Measurements from ENCODE around the gene DPP4. TPM values are rescaled to one million over a fixed set of nuclear protein-coding genes. Genes with fewer than 3 reads are reported as not detected.

DPP4 gene
- total and polyA plus RNA-seq, 5 experiments from 2014 or later, result 13.3 to 49.6 (median 27.0) TPM

GRCh38 chr2:162009543-162009942 is 64.5 kb downstream of the DPP4 start:
- no peak for DNase-seq
- peak overlapping the region in 9 of 10 donors; percentile 7 to 98 (median 79) for H3K27ac Mint-ChIP-seq
- no peak overlapping the region for H3K4me3 Mint-ChIP-seq
- no peak for ATAC-seq
- no peaks in the 10 kb centered on the region for H3K27me3 Mint-ChIP-seq
- H3K36me3 Mint-ChIP-seq, result peaks cover 0 to 4% (median 2%) of the 10 kb centered on the region in 3 donors
- H3K9me3 Mint-ChIP-seq, result no peaks in the 10 kb centered on the region
- peaks cover 25 to 56% (median 52%) of the 10 kb centered on the region in 4 donors for H3K4me1 Mint-ChIP-seq
- POLR2A ChIA-PET, result no interaction called here

GRCh38 chr2:162007447-162008040 is 66.5 kb downstream of the DPP4 start:
- peaks cover 21 to 47% (median 43%) of the 10 kb centered on the region in 4 donors for H3K4me1 Mint-ChIP-seq
- no peaks in the 10 kb centered on the region for H3K27me3 Mint-ChIP-seq
- H3K36me3 Mint-ChIP-seq, result peaks cover 6 to 21% (median 17%) of the 10 kb centered on the region in 3 donors
- H3K9me3 Mint-ChIP-seq, result no peaks in the 10 kb centered on the region
- peak overlapping the region in 7 of 10 donors; percentile 1 to 72 (median 9) for H3K27ac Mint-ChIP-seq
- POLR2A ChIA-PET, result no interaction called here
- ATAC-seq, result no peak
- no peak overlapping the region for H3K4me3 Mint-ChIP-seq
- DNase-seq, result peak in 3 of 10 donors; percentile 46 to 50 (median 47)

DNA sequence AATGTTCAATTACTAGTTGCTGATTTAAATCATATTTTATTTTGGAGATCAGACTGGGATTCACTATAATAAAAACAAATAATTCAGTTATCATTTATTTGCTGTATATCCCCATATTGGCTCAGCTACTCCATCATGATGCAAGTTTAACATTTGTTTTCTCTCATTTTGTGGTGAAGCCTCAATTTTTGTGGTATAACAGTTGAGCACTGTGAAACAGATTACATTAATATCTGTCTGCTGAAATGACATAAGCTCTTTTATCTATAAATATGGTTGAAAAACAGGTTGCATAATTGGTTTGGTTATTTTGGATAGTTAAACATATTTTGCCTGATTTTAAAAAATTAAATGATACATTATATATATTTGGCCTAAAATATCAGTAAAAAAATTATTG is 67.7 kb downstream of the DPP4 start:
- Mint-ChIP-seq H3K27me3 (no peaks in the 10 kb centered on the region), H3K9me3 (no peaks in the 10 kb centered on the region), H3K4me1 (peaks cover 19 to 39% (median 32%) of the 10 kb centered on the region in 4 donors), H3K36me3 (peaks cover 9 to 28% (median 27%) of the 10 kb centered on the region in 3 donors), H3K27ac (no peak overlapping the region), H3K4me3 (no peak overlapping the region)
- ATAC-seq, result no peak
- POLR2A ChIA-PET, result no interaction called here
- no peak for DNase-seq

DNA sequence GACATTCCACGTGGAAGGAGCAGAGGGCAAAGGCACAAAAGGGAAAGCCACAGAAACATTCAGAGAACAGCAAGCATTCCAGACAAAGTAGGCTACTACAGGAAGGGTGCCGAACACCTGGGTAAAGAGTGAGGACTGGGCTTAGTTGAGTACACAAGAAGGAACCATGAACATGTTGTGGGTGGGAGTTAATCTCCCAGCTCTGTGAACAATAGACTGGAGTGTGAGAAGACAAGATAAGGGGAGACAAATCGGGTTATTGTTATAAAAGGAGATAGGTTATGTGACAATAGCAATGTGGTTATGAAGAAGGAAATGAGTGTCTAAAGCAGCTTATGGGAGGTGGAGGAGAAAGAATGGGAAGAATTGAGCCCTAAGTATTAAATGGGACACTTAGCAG is 70.0 kb downstream of the DPP4 start:
- DNase-seq, result no peak
- peaks cover 0 to 3% (median 0%) of the 10 kb centered on the region in 9 donors for H3K9me3 Mint-ChIP-seq
- POLR2A ChIA-PET, result no interaction called here
- H3K36me3 Mint-ChIP-seq, result peaks cover 19 to 48% (median 36%) of the 10 kb centered on the region in 3 donors
- peak overlapping the region in 5 of 10 donors; percentile 6 to 64 (median 40) for H3K27ac Mint-ChIP-seq
- H3K4me3 Mint-ChIP-seq, result no peak overlapping the region
- H3K27me3 Mint-ChIP-seq, result no peaks in the 10 kb centered on the region
- no peak for ATAC-seq
- peaks cover 14 to 25% (median 16%) of the 10 kb centered on the region in 4 donors for H3K4me1 Mint-ChIP-seq

DNA sequence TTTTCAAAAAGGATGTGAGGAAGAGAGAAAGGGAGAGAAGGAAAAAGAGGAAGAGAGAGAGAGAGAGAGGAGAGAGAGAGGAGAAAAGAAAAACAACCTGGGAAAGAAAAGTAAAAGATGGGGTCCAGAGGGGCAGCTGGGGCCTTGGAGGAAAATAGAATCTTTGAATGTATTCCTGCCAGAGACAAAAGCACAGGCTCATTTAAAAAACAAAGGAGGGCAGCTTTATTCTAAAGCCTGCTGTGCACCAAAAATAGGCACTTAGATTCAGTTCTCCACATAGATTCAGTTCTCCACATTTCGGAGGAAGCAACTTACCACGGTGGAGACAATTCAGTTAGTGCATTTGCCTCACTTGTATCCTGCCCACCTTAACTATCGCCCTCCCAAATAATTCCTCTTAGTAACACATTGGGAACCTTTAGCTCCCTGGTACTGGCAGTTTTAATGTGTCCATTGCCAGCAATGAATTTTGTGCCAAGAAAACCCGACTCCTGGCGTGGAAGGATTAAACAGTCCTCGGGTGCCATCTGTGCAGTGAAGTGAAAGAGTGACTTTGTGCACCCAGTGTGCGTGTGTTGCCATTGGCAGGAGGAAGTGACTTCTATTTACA is 71.3 kb downstream of the DPP4 start:
- H3K27ac Mint-ChIP-seq, result peak overlapping the region in 5 of 10 donors; percentile 4 to 55 (median 29)
- DNase-seq (no peak), ATAC-seq (no peak)
- peaks cover 0 to 3% (median 0%) of the 10 kb centered on the region in 9 donors for H3K9me3 Mint-ChIP-seq
- no peak overlapping the region for H3K4me3 Mint-ChIP-seq
- peaks cover 14 to 33% (median 18%) of the 10 kb centered on the region in 4 donors for H3K4me1 Mint-ChIP-seq
- H3K27me3 Mint-ChIP-seq, result no peaks in the 10 kb centered on the region
- POLR2A ChIA-PET, result no interaction called here
- H3K36me3 Mint-ChIP-seq, result peaks cover 19 to 52% (median 40%) of the 10 kb centered on the region in 3 donors

DNA sequence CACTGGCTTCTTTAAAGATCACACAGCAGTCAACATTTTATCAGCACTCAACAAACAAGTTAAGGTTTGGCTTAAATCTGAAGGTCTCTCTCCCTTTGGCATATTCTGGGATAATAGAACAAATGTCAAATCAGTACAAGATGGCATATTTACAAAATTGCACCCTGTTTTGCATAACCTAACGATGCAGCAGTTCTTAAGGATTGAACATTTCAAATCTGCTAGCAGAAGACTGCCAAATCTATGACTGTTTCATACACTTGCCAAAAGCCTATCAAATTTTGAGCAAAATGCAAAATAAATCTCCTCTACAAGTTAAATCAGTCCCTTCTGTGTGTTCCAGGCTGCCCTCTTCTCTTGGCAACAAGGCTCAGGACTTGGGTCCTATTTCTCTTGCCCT is 73.6 kb downstream of the DPP4 start:
- Mint-ChIP-seq H3K27ac (peak overlapping the region in 6 of 10 donors; percentile 1 to 78 (median 22)), H3K9me3 (peaks cover 0 to 3% (median 0%) of the 10 kb centered on the region in 9 donors), H3K4me1 (peaks cover 23 to 45% (median 30%) of the 10 kb centered on the region in 4 donors), H3K4me3 (no peak overlapping the region), H3K36me3 (peaks cover 19 to 57% (median 36%) of the 10 kb centered on the region in 3 donors), H3K27me3 (no peaks in the 10 kb centered on the region)
- no peak for DNase-seq
- POLR2A ChIA-PET, result interaction anchor here (3.1 kb wide), 1 partner anchor 12 kb away, joined by 13 read pairs; no protein-coding TSS in a partner anchor
- no peak for ATAC-seq

DNA sequence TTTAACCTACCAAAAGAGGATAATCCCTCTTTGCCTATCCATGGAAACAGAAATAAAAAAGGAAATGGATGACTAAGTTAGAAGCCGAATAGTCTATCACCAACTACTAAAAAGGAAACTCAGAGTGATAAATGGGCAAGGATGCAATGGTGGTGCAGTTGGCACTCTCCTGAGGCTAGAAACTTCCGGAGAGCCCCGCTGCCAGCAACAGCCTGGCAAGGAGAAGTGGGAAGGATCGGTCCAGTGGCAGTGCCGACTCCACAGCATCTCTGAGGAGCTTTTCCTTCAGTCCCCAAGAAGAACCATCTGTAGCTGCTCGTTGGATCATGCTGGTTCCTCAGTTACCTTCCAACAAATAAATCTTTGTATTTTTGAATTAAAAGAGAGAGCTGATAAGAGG is 74.7 kb downstream of the DPP4 start:
- ATAC-seq (no peak), DNase-seq (no peak)
- Mint-ChIP-seq H3K4me1 (peaks cover 31 to 54% (median 38%) of the 10 kb centered on the region in 4 donors), H3K4me3 (no peak overlapping the region), H3K27me3 (no peaks in the 10 kb centered on the region), H3K9me3 (peaks cover 0 to 3% (median 0%) of the 10 kb centered on the region in 9 donors), H3K36me3 (peaks cover 19 to 54% (median 34%) of the 10 kb centered on the region in 3 donors), H3K27ac (peak overlapping the region in 2 of 10 donors; percentile 10 to 18)
- POLR2A ChIA-PET, result interaction anchor here (3.1 kb wide), 1 partner anchor 13 kb away, joined by 13 read pairs; no protein-coding TSS in a partner anchor

GRCh38 chr2:161998857-161999256 is 75.2 kb downstream of the DPP4 start:
- peaks cover 27 to 54% (median 38%) of the 10 kb centered on the region in 4 donors for H3K4me1 Mint-ChIP-seq
- H3K27ac Mint-ChIP-seq, result peak overlapping the region in 4 of 10 donors; percentile 5 to 83 (median 46)
- H3K9me3 Mint-ChIP-seq, result peaks cover 0 to 3% (median 0%) of the 10 kb centered on the region in 9 donors
- POLR2A ChIA-PET, result interaction anchor here (3.1 kb wide), 1 partner anchor 13 kb away, joined by 13 read pairs; no protein-coding TSS in a partner anchor
- H3K27me3 Mint-ChIP-seq, result no peaks in the 10 kb centered on the region
- H3K36me3 Mint-ChIP-seq, result peaks cover 19 to 49% (median 29%) of the 10 kb centered on the region in 3 donors
- no peak overlapping the region for H3K4me3 Mint-ChIP-seq
- no peak for ATAC-seq
- no peak for DNase-seq

DNA sequence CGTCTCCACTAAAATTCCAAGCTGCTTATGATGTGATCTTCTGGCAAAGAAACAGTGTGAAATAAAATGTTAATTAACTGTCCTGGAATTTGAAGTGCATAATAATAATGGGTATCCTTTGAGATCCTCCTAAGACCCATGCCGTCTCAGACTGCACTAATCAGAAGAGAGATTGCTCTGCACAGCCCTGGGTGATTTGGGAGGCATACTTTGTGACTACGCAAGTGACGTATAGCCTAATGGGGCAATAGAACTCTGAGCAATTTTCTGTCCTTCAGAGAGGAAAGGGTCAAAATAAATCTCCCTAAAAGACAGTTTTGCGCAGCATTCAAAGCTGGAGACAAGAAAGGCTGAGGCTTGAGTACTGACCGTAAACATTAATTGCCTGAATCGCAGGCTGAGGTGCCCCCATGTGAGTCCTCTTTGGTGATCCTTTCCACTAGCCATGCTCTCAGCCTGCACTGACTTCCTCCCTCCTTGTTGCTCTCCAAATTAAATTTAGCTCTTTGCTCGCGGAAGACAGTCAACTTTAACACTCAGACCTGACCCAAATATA is 76.0 kb downstream of the DPP4 start:
- Mint-ChIP-seq H3K27ac (peak overlapping the region in 8 of 10 donors; percentile 14 to 83 (median 56)), H3K4me3 (no peak overlapping the region), H3K27me3 (no peaks in the 10 kb centered on the region), H3K36me3 (peaks cover 18 to 43% (median 23%) of the 10 kb centered on the region in 3 donors), H3K4me1 (peaks cover 28 to 56% (median 41%) of the 10 kb centered on the region in 4 donors), H3K9me3 (peaks cover 0 to 3% (median 0%) of the 10 kb centered on the region in 9 donors)
- POLR2A ChIA-PET, result interaction anchor here (3.1 kb wide), 1 partner anchor 14 kb away, joined by 13 read pairs; no protein-coding TSS in a partner anchor
- DNase-seq, result no peak
- ATAC-seq, result no peak

DNA sequence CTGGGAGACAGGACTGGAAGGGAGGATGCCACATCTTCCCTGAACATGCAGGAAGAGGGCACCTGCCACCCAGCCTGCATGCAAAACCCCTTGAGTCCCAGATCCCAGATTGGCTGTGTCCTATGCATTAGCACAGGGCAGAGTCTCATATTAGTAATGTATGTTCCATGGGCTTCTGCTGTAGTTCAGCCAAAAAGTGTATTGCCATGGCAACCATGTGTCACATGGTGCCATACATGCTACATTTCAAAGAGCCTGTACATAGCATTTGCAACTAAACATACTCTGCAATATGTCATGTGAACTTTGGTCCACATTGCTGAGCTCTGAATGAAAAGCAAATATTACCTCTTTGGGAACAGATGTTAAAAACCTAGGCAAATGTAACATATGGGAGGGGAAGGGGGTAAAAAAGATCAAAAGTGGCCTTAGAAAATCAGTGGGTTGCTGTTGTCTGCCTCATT is 78.4 kb downstream of the DPP4 start:
- ATAC-seq, result peak; percentile 43 to 55
- Mint-ChIP-seq H3K9me3 (no peaks in the 10 kb centered on the region), H3K36me3 (peaks cover 5 to 23% (median 12%) of the 10 kb centered on the region in 3 donors), H3K27ac (peak overlapping the region; percentile 81 to 100 (median 92)), H3K4me1 (peaks cover 27 to 59% (median 50%) of the 10 kb centered on the region in 4 donors), H3K4me3 (peak overlapping the region; percentile 72 to 90 (median 84)), H3K27me3 (no peaks in the 10 kb centered on the region)
- peak in 4 of 10 donors; percentile 12 to 38 (median 35) for DNase-seq
- POLR2A ChIA-PET, result interaction anchor here (1.9 kb wide), 1 partner anchor 16 kb away, joined by 5 read pairs; no protein-coding TSS in a partner anchor

DNA sequence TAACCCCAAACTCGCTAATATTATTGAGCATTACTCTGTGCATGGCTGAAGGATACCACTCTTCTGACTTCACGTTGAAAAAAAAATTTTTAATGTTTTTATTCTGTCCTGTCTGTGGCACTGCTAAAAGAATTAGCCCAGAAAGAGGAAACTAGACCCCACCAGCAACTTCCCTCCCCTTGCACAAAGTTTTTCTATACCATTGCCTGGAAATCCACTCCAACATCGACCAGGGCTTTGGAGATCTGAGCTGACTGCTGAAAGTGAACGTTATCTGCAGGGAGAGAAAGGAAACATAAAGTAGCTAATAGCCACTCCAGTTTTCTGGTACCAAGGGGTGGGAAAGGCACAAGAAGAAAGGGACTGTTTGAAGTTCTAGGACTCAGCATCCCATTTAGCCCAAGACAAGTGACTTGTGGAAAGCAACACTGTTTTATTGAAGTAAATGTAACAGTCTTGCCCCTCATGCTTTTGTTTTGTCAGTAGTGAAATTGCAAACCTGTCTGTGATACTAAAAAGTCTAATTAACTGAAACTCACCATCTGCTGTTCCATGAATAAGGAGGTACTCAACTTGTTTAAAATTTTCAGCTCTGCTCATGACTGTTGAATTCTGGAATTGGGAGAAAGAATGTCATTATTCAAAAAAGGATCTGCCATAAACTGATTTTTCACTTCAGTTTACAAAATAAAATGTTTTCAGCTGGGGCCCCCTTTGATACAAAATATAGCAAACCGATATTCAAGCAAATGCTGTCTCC is 79.1 kb downstream of the DPP4 start:
- peaks cover 28 to 59% (median 50%) of the 10 kb centered on the region in 4 donors for H3K4me1 Mint-ChIP-seq
- no peaks in the 10 kb centered on the region for H3K9me3 Mint-ChIP-seq
- ATAC-seq, result no peak
- H3K27ac Mint-ChIP-seq, result peak overlapping the region; percentile 81 to 100 (median 92)
- H3K4me3 Mint-ChIP-seq, result peak overlapping the region; percentile 72 to 90 (median 84)
- H3K27me3 Mint-ChIP-seq, result no peaks in the 10 kb centered on the region
- H3K36me3 Mint-ChIP-seq, result peaks cover 1 to 18% (median 11%) of the 10 kb centered on the region in 3 donors
- POLR2A ChIA-PET, result interaction anchor here (1.0 to 1.9 kb wide), 3 partner anchors 17 to 27 kb away, joined by 3 to 5 read pairs (median 4); no protein-coding TSS in a partner anchor
- DNase-seq, result no peak
